ENCODE data around the gene AEBP2.

DNA sequence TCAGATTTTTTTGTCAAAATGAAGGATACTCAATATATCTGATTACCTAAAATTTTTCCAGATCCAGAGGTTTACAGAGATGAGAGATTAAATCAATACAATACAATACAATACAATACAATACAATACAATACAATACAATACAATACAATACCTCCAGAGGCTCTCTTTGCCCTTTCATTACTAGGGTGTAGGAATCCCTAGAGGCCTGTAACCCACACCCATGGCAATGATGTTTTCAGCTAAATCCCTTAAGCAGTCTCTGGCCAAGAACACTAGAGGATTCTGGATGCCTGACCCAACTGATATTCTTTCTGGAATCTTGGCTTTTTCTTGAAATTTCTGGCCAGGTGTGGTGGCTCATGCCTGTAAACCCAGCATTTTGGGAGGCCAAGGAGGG lies 23.7 kb upstream of the AEBP2 start:
- TF ChIP-seq, protein P1, sequence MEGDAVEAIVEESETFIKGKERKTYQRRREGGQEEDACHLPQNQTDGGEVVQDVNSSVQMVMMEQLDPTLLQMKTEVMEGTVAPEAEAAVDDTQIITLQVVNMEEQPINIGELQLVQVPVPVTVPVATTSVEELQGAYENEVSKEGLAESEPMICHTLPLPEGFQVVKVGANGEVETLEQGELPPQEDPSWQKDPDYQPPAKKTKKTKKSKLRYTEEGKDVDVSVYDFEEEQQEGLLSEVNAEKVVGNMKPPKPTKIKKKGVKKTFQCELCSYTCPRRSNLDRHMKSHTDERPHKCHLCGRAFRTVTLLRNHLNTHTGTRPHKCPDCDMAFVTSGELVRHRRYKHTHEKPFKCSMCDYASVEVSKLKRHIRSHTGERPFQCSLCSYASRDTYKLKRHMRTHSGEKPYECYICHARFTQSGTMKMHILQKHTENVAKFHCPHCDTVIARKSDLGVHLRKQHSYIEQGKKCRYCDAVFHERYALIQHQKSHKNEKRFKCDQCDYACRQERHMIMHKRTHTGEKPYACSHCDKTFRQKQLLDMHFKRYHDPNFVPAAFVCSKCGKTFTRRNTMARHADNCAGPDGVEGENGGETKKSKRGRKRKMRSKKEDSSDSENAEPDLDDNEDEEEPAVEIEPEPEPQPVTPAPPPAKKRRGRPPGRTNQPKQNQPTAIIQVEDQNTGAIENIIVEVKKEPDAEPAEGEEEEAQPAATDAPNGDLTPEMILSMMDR (IDR thresholded peaks at IDR 0.05; ENCODE audit: poor library complexity): no peak
- TF ChIP-seq EZH2 (IDR thresholded peaks at IDR 0.05; ENCODE audit: borderline replicate concordance) (no peak), EZH2phosphoT487 (IDR thresholded peaks at IDR 0.05; ENCODE audit: low read depth, severe bottlenecking, unreplicated experiment) (no peak)
